Activated CD8-positive, alpha-beta memory T cell treated with anti-CD3 and anti-CD28 coated beads for 4 hours (primary cell): Measurements from ENCODE around the gene SIRPA.

Experiments
- DNase-seq, 2 donors: peaks; one replicate each; pipeline ENCODE4 v3.0.0-alpha.2; 2020; ENCODE audit warnings: low read depth in 2 of 2

SIRPA gene

GRCh38 chr20:1894951-1895673 is at the start of gene SIRPA:
TSS of gene SIRPA (plus strand) at chr20:1895407. CDS start at chr20:1895448, 41 bp downstream.
- no peak for DNase-seq

GRCh38 chr20:1845701-1846100 is 49.5 kb upstream of the SIRPA start:
- DNase-seq = no peak

GRCh38 chr20:1846341-1846740 is 48.9 kb upstream of the SIRPA start:
- DNase-seq = no peak

GRCh38 chr20:1846876-1847275 is 48.3 kb upstream of the SIRPA start:
- DNase-seq = no peak

GRCh38 chr20:1847780-1848179 is 47.4 kb upstream of the SIRPA start:
- no peak for DNase-seq

GRCh38 chr20:1848373-1848772 is 46.8 kb upstream of the SIRPA start:
- no peak for DNase-seq

- no peak for DNase-seq
Measured at GRCh38 chr20:1851396-1851795, 43.8 kb upstream of the SIRPA start.

GRCh38 chr20:1853473-1853872 is 41.7 kb upstream of the SIRPA start:
- no peak for DNase-seq

- DNase-seq = no peak
Measured at GRCh38 chr20:1854246-1854645, 41.0 kb upstream of the SIRPA start.

- no peak for DNase-seq
Measured at GRCh38 chr20:1855109-1855508, 40.1 kb upstream of the SIRPA start.

GRCh38 chr20:1855690-1856089 is 39.5 kb upstream of the SIRPA start:
- DNase-seq = no peak

- DNase-seq = no peak
Measured at GRCh38 chr20:1856424-1856823, 38.8 kb upstream of the SIRPA start.

- no peak for DNase-seq
Measured at GRCh38 chr20:1857466-1857865, 37.7 kb upstream of the SIRPA start.

GRCh38 chr20:1858871-1859270 is 36.3 kb upstream of the SIRPA start:
- DNase-seq = no peak

GRCh38 chr20:1860446-1860845 is 34.8 kb upstream of the SIRPA start:
- DNase-seq = no peak

- no peak for DNase-seq
Measured at GRCh38 chr20:1861347-1861976, 33.7 kb upstream of the SIRPA start.

- no peak for DNase-seq
Measured at GRCh38 chr20:1861996-1862662, 33.1 kb upstream of the SIRPA start.

- no peak for DNase-seq
Measured at GRCh38 chr20:1862663-1863053, 32.5 kb upstream of the SIRPA start.

GRCh38 chr20:1863296-1863695 is 31.9 kb upstream of the SIRPA start:
- no peak for DNase-seq

GRCh38 chr20:1866834-1867233 is 28.4 kb upstream of the SIRPA start:
- no peak for DNase-seq

- no peak for DNase-seq
Measured at GRCh38 chr20:1867495-1868260, 27.5 kb upstream of the SIRPA start.

GRCh38 chr20:1868856-1869255 is 26.4 kb upstream of the SIRPA start:
- no peak for DNase-seq
